M059J (cell line): ENCODE data around the gene PIGB. TPM values are rescaled to one million over a fixed set of nuclear protein-coding genes. Genes with fewer than 3 reads are reported as not detected.
A peak's percentile ranks its signal among the peaks of the same experiment; 100 is the strongest.
"Not testable (repeated sequence)": the region's sequence is repeated elsewhere in the genome, so short reads cannot be mapped to it uniquely, and the experiment has no call there.

ENCODE experiments used
- DNase-seq: peaks from one replicate; pipeline ENCODE4 v3.0.0-alpha.2; 2012; ENCODE audit warnings: low read depth
- total RNA-seq: library from RNA; depleted of rRNA; stranded (reverse); fragments of >200 nt; shearing (Covaris generic); gene quantifications from 2 replicates; pipeline ENCODE4 v1.2.3, GENCODE V29; 2014; rRNA removed

PIGB gene
- total RNA-seq = 15.3 and 18.0 TPM in 2 replicates

GRCh38 chr15:55318588-55319494, at the start of gene PIGB, which contains the start of gene PIGBOS1:
TSS of gene PIGB (plus strand) at chr15:55319222. CDS start at chr15:55319251, 29 bp downstream.
TSS of gene PIGBOS1 (minus strand) at chr15:55319123. CDS start at chr15:55317792, 1,331 bp downstream.
- peak; percentile 86 for DNase-seq

- no peak for DNase-seq
Observed at GRCh38 chr15:55270291-55270690, 48.7 kb upstream of the PIGB start.

DNA sequence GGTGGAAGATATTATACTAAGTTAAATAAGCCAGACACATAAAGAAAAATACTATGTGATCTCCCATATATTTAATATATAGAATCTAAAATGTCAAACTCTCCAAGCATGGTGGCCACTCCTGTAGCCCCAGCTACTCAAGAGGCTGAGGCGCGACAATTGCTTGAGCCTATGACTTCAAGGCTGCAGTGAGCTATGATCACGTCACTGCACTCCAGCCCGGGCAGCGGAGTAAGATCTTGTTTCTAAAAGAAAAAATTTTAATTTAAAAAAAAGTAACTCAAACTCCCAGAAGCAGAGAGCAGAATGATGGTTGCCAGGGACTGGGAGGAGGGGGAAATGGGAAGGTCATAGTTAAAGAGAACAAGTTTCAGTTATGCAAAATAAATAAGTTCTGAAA, 42.7 kb upstream of the PIGB start:
- DNase-seq = no peak

DNA sequence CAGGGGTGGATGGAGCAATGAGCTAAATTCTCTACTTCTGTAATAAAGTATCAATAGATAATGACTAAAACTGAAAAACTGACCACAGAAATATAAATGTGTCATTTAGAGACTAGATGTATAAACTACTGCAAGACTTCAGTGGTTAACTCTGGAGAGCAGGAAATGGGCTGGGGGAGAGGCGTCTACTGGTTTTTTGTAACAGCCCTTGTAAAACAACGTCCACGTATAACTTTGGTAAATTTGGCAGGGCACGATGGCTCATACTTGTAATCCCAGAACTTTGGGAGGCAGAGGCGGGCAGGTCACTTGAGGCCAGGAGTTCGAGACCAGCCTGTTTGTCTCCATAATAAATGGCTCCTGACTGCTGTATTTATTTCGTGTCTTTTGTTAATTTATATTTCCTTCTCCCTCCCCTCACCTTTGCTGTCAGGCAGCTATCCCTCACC, 41.9 kb upstream of the PIGB start:
- peak; percentile 85 for DNase-seq

DNA sequence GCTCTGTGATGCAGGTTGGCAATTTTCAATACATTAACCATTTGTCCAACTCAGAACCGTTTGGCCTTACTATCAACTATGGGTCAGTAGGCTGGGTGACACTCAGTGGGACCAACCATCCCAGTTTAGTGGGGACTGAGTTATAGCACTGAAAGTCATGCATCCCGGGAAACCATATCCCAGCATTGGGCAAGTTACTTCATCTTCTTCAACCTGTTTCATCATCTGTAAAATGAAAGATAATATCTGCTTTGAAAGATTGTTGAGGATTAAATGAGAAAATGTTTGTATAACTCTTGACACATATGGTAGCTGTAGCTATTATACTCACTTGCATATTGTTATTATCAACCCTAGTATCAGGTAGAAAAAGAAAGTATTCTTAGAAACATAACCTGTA, 41.3 kb upstream of the PIGB start:
- no peak for DNase-seq

DNA sequence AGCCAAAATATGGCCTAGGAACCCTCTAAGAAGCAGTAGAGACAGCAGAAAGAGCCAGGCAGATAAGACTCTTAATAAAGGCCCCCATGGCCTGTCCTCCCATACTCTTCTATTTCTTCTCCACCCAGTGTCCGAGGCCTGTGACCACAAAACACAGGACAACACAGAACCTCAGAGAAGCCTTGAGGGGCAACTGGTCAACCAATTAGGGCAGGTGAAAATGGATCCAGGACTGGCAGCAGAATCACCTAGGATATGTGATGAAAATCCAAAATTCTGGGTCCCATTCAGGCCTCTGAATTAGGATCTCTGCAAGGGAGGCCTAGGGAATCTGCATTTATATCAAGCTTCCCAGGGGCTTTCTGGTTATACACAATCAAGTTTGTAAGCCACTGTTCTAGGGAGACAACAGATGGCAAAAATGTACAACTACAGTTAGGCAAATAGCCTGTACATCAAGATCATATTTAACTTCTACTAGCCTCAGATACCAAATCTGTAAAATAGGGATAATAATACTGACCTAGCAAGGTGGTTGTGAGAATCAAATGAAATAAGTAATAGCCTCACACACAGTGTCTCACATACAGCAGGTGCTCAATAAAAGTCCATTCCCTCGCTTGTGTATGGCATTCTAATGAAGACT, 39.8 kb upstream of the PIGB start:
- no peak for DNase-seq

DNA sequence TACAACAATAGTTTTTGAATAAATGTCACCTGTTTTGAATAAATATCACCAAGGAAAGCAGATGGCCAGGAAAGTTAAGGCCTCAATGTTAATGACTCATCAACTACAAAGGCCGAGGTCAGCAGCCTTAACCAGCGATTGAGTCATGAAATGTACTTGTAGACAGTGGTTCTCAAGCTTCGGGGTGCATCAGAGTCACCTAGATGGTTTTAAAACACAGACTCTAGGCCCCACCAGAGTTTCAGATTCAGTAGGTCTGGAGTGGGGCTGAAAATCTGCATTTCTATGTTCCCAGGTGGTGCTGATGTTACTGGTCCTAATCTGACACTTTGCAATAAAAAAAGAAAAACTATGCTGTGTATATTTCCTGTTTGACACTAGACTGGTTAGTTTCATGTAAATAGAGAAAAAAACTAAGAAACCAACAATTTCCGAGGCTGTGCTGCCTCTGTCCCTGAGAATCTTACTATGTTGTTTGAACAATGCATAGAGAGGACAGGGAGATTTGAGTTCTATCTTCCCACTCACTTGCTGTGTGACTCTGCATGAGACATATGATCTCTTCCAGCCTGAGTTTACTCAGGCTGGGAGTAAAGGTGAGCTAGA, 39.2 kb upstream of the PIGB start:
- peak; percentile 96 for DNase-seq

DNA sequence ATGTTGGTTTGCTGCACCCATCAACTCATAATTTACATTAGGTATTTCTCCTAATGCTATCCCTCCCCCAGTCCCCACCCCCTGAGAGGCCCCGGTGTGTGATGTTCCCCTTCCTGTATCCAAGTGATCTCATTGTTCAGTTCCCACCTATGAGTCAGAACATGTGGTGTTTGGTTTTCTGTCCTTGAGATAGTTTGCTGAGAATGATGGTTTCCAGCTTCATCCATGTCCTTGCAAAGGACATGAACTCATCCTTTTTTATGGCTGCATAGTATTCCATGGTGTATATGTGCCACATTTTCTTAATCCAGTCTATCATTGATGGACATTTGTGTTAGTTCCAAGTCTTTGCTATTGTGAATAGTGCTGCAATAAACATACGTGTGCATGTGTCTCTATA, 38.4 kb upstream of the PIGB start:
- DNase-seq = peak; percentile 61

DNA sequence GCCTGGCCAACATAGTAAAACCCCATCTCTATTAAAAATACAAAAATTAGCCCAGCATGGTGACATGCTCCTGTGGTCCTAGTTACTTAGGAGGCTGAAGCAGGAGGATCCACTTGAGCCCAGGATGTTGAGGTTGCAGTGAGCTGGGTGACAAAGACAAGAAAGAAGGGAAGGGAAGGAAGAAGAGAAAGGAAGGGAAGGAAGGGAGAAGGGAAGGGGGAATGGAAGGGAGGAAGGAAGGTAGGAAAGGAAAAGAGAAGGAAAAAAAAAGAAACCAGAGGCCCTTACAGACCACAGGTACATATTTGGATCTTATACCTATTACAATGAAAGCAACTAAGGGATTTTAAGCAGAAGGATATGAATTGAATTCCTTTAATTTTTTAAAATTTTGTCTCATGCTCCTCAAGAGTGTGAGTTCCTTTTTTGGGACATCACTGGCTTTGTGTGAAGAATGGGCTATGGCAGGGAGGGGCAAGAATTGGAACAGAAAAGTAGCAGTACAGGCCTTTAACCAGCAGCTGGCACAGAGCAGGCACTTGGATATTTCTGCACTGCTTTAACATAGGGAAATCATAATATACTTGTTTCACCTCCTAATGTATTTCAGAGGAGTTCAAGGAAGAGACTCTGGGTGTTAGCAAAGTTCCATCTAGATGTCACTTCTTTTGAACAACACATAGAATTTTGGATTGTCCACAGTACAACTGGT, 37.3 kb upstream of the PIGB start:
- DNase-seq = no peak

- DNase-seq = peak; percentile 92
Observed at GRCh38 chr15:55282284-55282833, 36.7 kb upstream of the PIGB start.

GRCh38 chr15:55283379-55284147, 35.5 kb upstream of the PIGB start:
- DNase-seq = no peak

GRCh38 chr15:55284426-55284825, 34.6 kb upstream of the PIGB start:
- DNase-seq = no peak

DNA sequence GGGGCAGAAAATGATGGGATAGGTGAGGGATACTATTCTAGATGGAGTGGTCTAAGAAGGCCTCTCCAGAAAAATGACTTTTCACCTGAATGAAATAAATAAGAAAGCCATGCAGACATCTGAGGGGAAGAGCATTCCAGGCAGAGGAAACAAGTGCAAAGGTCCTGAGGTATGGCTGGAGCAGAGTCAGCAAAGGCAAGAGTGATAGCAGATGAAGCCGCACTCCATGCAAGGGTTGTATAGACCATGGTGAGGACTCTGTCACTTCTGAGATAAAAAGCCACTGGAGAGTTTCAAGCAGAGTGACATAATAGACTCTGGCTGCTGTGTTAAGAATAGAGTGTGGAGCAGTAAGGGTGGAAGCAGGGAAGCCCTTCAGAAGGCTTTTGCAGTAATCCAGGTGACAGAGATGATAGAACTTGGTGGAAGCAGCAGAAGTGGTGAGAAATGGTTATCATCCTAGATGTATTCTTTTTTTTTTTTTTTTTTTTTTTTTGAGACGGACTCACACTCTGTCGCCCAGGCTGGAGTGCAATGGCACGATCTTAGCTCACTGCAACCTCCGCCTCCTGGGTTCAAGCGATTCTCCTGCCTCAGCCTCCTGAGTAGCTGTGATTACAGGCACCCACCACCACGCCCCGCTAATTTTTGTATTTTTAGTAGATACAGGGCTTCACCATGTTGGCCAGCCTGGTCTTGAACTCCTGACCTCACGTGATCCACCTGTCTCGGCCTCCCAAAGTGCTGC, 32.4 kb upstream of the PIGB start:
- DNase-seq = not testable (repeated sequence)

DNA sequence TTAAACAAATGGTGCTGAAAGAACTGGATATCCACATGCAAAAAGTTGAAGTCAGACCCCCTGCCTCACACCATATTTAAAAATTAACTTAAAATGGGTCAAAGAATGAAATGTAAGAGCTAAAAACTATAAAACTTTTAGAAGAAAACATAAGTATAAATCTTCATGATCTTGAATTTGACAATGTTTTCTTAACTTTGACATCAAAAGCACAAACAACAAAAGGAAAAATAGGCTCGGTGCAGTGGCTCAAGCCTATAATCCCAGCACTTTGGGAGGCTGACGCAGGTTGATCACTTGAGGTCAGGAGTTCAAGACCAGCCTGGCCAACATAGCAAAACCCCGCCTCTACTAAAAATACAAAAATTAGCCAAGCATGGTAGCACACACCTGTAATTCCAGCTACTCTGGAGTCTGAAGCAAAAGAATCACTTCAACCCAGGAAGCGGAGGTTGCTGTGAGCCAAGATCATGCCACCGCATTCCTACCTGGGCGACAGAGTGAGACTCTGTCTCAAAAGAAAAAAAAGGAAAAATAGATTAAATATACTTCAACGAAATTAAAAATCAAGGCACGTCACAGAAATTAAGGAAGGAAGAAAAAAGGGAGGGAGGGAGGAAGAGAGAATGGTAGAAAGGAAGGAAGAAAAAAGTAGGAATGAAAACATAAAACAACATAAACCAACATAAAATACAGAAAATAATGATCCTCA, 30.9 kb upstream of the PIGB start:
- DNase-seq = no peak

GRCh38 chr15:55289011-55289745, 29.8 kb upstream of the PIGB start:
- peak; percentile 45 for DNase-seq

DNA sequence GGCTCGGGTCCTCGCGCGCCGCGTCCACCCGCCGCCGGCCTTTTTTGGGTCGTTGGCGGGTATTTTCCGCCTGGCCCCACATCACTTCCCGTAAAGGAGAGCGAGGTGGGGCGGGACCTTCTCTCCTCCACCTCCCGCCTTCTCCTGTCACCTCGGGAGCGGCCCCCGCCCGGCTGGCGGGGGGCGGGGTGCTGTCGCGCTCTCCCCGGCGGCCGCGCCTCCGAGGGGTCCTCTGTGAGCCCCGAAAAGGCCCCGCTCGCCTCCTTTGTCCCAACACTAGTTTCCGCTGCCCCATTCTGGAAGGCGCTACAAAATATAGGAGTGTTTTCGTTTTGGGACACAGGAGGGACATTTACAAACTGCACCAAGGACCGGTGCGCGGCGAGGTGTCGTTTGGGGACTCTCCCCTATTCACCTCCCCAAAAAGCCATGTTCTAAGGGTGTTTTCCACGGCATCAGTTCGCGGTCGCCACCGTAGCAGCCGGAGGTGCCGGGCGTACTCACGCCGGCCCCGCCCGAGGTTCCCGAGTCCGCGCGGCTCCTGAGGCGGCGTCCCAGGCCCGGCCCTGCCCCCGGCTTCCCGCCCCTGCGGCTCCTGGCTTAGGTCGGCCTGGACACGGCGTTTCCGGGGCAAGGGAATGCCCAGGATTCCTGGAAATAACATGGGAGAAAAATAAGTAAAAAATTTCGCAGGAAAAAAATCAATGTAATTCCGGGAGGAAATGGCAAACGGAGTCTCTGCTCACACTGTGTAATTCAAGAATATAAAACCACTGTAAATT, 29.1 kb upstream of the PIGB start, which contains the start of gene RAB27A:
RAB27A (minus strand) TSS at position 68 of the 782 bp plus-strand sequence. CDS start 54,879 bp downstream, outside the sequence.
- peak; percentile 79 for DNase-seq

DNA sequence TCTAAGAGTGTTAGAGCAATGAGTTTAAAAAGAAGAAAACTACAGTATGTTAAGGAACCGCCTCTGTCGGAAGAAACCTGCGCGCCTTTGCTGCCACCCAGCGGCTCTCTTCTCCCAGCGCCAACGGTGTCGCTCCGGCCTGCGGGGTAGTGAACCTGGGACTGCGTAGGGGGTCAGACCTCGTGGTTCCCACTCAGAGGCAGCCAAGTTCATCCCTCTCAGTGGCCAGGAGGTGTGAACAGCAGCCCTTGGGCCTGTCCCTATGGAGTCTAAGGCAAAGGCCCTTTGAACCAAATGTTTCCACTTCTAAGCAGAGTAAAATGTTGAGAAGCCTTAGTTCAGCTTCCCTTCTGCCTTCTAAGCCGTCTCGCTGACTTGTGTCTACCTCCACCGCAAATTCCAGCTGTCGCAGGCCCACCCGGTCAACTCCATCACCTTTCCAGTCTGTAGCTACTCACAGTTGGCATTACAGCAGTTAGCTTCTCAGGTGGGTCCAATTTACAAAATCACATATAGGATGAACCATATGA, 28.4 kb upstream of the PIGB start:
- DNase-seq = peak; percentile 75
